GM23338 (cell line): ENCODE results near the gene CYP24A1. TPM values are rescaled to one million over a fixed set of nuclear protein-coding genes. Genes with fewer than 3 reads are reported as not detected.

ENCODE experiments used
- CREB1 ChIP-seq: fragments of 250-450 bp; sonication (Bioruptor Pico); IDR thresholded peaks from 2 replicates; pipeline ENCODE4 v1.5.0; 2020; ENCODE audit warnings: low read depth, mild to moderate bottlenecking, moderate library complexity
- CTCF ChIP-seq, 2 experiments: fragments of 200-600 bp in 1 of 2; sonication (generic) in 1 of 2; conservative IDR thresholded peaks; 2 replicates each; pipeline versions ENCODE4 v1.5.1 to v1.6.1; 2016 to 2017; ENCODE audit warnings: antibody characterized with exemption in 2 of 2, low read depth in 2 of 2, mild to moderate bottlenecking in 2 of 2, moderate library complexity in 1 of 2
- REST ChIP-seq: IDR thresholded peaks from one replicate; pipeline ENCODE4 v1.6.1; 2018; ENCODE audit warnings: antibody characterized with exemption; ENCODE audit not compliant: unreplicated experiment
- STAT1 ChIP-seq: IDR thresholded peaks from one replicate; pipeline ENCODE4 v1.6.1; 2016; ENCODE audit warnings: antibody characterized with exemption; ENCODE audit not compliant: unreplicated experiment
- ZNF114 ChIP-seq: fragments of 250-450 bp; sonication (Bioruptor Pico); IDR thresholded peaks from 2 replicates; pipeline ENCODE4 v1.5.0; 2020; ENCODE audit warnings: mild to moderate bottlenecking, moderate library complexity
- ZNF462 ChIP-seq: fragments of 250-450 bp; sonication (Bioruptor Pico); IDR thresholded peaks from 2 replicates; pipeline ENCODE4 v1.5.0; 2020; ENCODE audit warnings: mild to moderate bottlenecking, moderate library complexity
- polyA plus RNA-seq: library from polyadenylated mRNA; unstranded; fragments of >200 nt; fragmentation: Nextera tagmentation; extraction: Ambion mirVana; gene quantifications from 2 replicates; pipeline ENCODE4 v1.2.1, GENCODE V29; 2016
- total RNA-seq: library from RNA; depleted of rRNA; stranded (reverse); fragments of >200 nt; shearing (Covaris generic); gene quantifications from 2 replicates; pipeline ENCODE4 v1.2.3, GENCODE V29; 2014

CYP24A1 gene
- total and polyA plus RNA-seq, 2 experiments from 2014 or later, result 0.10 TPM; not detected in 1

- TF ChIP-seq ZNF462, result no peak
- TF ChIP-seq STAT1, result no peak
- TF ChIP-seq REST, result no peak
- TF ChIP-seq CTCF (conservative IDR thresholded peaks at IDR 0.05; ENCODE audit: low read depth in 2 of 2), result no peak
- TF ChIP-seq ZNF114 (CRISPR knock-in tag), result no peak
- TF ChIP-seq CREB1 (CRISPR knock-in tag), result no peak
Observed at GRCh38 chr20:54214566-54214965, 40.8 kb upstream of the CYP24A1 start (continued).
